Neutrophil (primary cell): ENCODE measurements around the gene TMEM214.
A peak's percentile ranks its signal among the peaks of the same experiment; 100 is the strongest.

Experiments used
- H3K27ac ChIP-seq: fragments of 200-600 bp; sonication (generic); 2 replicates; pipeline ENCODE4 v1.5.1; 2016; ENCODE audit warnings: mild to moderate bottlenecking, moderate library complexity
- H3K27me3 ChIP-seq: fragments of 200-600 bp; sonication (generic); 2 replicates; pipeline ENCODE4 v1.6.0; 2016; ENCODE audit warnings: mild to moderate bottlenecking
- H3K36me3 ChIP-seq: fragments of 200-600 bp; sonication (generic); 2 replicates; pipeline ENCODE4 v1.5.1; 2017
- H3K4me1 ChIP-seq, 2 experiments: fragments of 200-600 bp in 1 of 2; sonication (generic) in 1 of 2; 1 replicate in 1 of 2; 2 replicates in 1 of 2; pipeline versions ENCODE4 v1.5.1 to v1.6.1; 2013 to 2016; ENCODE audit warnings: low read depth in 1 of 2, low read length in 1 of 2, mild to moderate bottlenecking in 1 of 2, moderate library complexity in 1 of 2; ENCODE audit not compliant: control insufficient read depth in 1 of 2, insufficient read depth in 1 of 2
- H3K4me3 ChIP-seq, 2 experiments: fragments of 200-600 bp in 1 of 2; sonication (generic) in 1 of 2; 1 replicate in 1 of 2; 2 replicates in 1 of 2; pipeline ENCODE4 v1.5.1; 2013 to 2016; ENCODE audit warnings: low read depth in 1 of 2, low read length in 1 of 2, mild to moderate bottlenecking in 1 of 2, moderate library complexity in 1 of 2
- H3K9me3 ChIP-seq: fragments of 200-600 bp; sonication (generic); 2 replicates; pipeline ENCODE4 v1.5.1; 2016
- CTCF ChIP-seq: fragments of 200-600 bp; sonication (generic); IDR thresholded peaks from 2 replicates; pipeline ENCODE4 v1.5.1; 2016; ENCODE audit warnings: antibody characterized with exemption

The TMEM214 gene

DNA sequence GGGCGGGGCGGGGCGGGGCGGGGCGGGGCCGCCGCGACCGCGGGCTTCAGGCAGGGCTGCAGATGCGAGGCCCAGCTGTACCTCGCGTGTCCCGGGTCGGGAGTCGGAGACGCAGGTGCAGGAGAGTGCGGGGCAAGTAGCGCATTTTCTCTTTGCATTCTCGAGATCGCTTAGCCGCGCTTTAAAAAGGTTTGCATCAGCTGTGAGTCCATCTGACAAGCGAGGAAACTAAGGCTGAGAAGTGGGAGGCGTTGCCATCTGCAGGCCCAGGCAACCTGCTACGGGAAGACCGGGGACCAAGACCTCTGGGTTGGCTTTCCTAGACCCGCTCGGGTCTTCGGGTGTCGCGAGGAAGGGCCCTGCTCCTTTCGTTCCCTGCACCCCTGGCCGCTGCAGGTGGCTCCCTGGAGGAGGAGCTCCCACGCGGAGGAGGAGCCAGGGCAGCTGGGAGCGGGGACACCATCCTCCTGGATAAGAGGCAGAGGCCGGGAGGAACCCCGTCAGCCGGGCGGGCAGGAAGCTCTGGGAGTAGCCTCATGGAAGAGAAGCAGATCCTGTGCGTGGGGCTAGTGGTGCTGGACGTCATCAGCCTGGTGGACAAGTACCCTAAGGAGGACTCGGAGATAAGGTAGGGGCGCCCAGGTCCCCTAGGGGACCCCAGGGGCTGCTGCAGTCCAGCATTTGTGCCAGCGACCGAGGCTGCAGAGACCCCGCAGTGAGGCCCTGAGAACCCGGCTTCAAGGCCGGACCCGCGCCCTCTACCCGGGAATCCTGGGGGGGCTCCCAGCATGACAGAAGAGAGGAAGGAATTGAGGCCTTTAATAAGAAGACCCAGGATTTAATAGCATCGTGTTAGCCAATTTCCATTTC lies 54.2 kb downstream of the TMEM214 start, which contains the start of gene KHK:
KHK (plus strand) TSS at position 49 of the 870 bp plus-strand sequence; CDS start at position 537, 488 bp downstream.
- H3K4me1 ChIP-seq, result peaks cover 31 to 38% of the 10 kb centered on the region in 2 experiments
- no peaks in the 10 kb centered on the region for H3K27me3 ChIP-seq
- no peaks in the 10 kb centered on the region for H3K9me3 ChIP-seq
- H3K36me3 ChIP-seq, result no peaks in the 10 kb centered on the region
- H3K4me3 ChIP-seq, result peak within 1 kb of the TSS; percentile 77 to 87
- no peak for TF ChIP-seq CTCF
- H3K27ac ChIP-seq, result peak within 1 kb of the TSS; percentile 82

DNA sequence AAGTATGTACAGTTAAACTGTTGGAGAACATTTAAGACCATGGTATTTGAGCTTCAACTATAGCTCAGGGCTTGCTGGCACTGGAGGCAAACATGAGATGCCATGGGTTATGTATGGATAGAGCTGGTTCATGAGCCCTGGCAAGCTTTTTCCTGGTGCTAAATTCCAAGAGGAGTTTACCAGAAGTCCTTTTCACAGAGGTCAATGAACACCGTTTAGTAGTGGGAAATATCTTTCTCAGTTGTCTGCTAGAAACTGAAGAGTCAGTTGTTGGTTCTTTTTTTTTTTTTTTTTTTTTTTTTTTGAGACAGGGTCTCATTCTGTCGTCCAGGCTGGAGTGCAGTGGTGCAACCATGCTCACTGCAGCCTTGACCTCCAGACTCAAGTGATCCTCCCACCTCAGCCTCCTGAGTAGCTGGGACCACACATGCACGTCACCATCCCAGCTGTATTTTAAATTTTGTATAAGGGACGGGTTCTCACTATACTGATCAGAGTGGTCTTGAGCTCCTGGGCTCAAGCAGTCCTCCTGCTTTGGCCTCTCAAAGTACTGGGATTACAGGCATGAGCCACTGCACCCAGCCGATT lies 55.2 kb downstream of the TMEM214 start:
- no peak overlapping the region for H3K27ac ChIP-seq
- H3K4me3 ChIP-seq, result no peak overlapping the region
- H3K9me3 ChIP-seq, result no peaks in the 10 kb centered on the region
- TF ChIP-seq CTCF, result no peak
- H3K27me3 ChIP-seq, result no peaks in the 10 kb centered on the region
- H3K36me3 ChIP-seq, result no peaks in the 10 kb centered on the region
- peaks cover 22 to 28% of the 10 kb centered on the region in 2 experiments for H3K4me1 ChIP-seq

GRCh38 chr2:27088634-27089033 lies 55.9 kb downstream of the TMEM214 start:
- TF ChIP-seq CTCF, result no peak
- no peaks in the 10 kb centered on the region for H3K36me3 ChIP-seq
- H3K27ac ChIP-seq, result no peak overlapping the region
- peaks cover 21 to 23% of the 10 kb centered on the region in 2 experiments for H3K4me1 ChIP-seq
- H3K9me3 ChIP-seq, result no peaks in the 10 kb centered on the region
- H3K4me3 ChIP-seq, result no peak overlapping the region
- no peaks in the 10 kb centered on the region for H3K27me3 ChIP-seq

- H3K9me3 ChIP-seq, result no peaks in the 10 kb centered on the region
- TF ChIP-seq CTCF, result no peak
- peaks cover 21 to 23% of the 10 kb centered on the region in 2 experiments for H3K4me1 ChIP-seq
- H3K27me3 ChIP-seq, result no peaks in the 10 kb centered on the region
- H3K36me3 ChIP-seq, result no peaks in the 10 kb centered on the region
- no peak overlapping the region for H3K4me3 ChIP-seq
- H3K27ac ChIP-seq, result no peak overlapping the region
Observed at GRCh38 chr2:27089111-27089954, 56.6 kb downstream of the TMEM214 start.
